ENCODE measurements around the gene TMEM135.

The TMEM135 gene

GRCh38 chr11:87316491-87316890, 278.8 kb downstream of the TMEM135 start:
- H3K4me1 ChIP-seq (ENCODE audit: control insufficient read depth, insufficient read depth, low read depth, low read length) = no peaks in the 10 kb centered on the region
- no peak overlapping the region for H2BK15ac ChIP-seq (ENCODE audit: low read depth, poor library complexity, severe bottlenecking)
- no peak overlapping the region for H2AFZ ChIP-seq (ENCODE audit: low read depth, low read length)
- H2AK5ac ChIP-seq (ENCODE audit: low read length, severe bottlenecking) = no peak overlapping the region
- H3K27me3 ChIP-seq (ENCODE audit: control insufficient read depth in 1 of 2, insufficient read depth in 1 of 2, low read length in 2 of 2) = no peaks in the 10 kb centered on the region
- no peak overlapping the region for H3K4me2 ChIP-seq (ENCODE audit: low read length, poor library complexity, severe bottlenecking)
- H2BK5ac ChIP-seq (ENCODE audit: low read depth, low read length, poor library complexity, severe bottlenecking) = no peak overlapping the region
- H3K79me1 ChIP-seq (replicated peaks; ENCODE audit: low read length, poor library complexity, severe bottlenecking) = no peaks in the 10 kb centered on the region
- no peak overlapping the region for H3K4me3 ChIP-seq (ENCODE audit: insufficient read depth in 1 of 2, low read depth in 1 of 2, low read length in 2 of 2)
- no peak overlapping the region for H3K18ac ChIP-seq (ENCODE audit: low read depth in 1 of 2, low read length in 2 of 2)
- no peak overlapping the region for H3K27ac ChIP-seq (ENCODE audit: low read length, poor library complexity, severe bottlenecking)
- no peak overlapping the region for H3K23ac ChIP-seq (ENCODE audit: low read length in 2 of 2)
- no peak overlapping the region for H4K91ac ChIP-seq (ENCODE audit: low read length)
- no peak overlapping the region for H4K8ac ChIP-seq (ENCODE audit: low read length)
- no peaks in the 10 kb centered on the region for H3K9me3 ChIP-seq (ENCODE audit: control insufficient read depth, low read length)
- H3K36me3 ChIP-seq (ENCODE audit: control insufficient read depth in 1 of 2, insufficient read depth in 2 of 2, low read depth in 1 of 2, low read length in 2 of 2) = peaks cover 0 to 44% of the 10 kb centered on the region in 2 experiments
- H3K4ac ChIP-seq (ENCODE audit: low read depth in 1 of 2, low read length in 2 of 2) = no peak overlapping the region
- H3K14ac ChIP-seq (ENCODE audit: low read length in 2 of 2) = no peak overlapping the region
- no peak for DNase-seq
- H2BK120ac ChIP-seq (ENCODE audit: low read depth, low read length) = no peak overlapping the region
- no peak overlapping the region for H2BK12ac ChIP-seq (ENCODE audit: low read length in 2 of 2)
- H3K9ac ChIP-seq (ENCODE audit: low read length) = no peak overlapping the region

- Histone ChIP-seq H3K4me1 (ENCODE audit: control insufficient read depth, insufficient read depth, low read depth, low read length) (no peaks in the 10 kb centered on the region), H2BK5ac (ENCODE audit: low read depth, low read length, poor library complexity, severe bottlenecking) (no peak overlapping the region), H2BK120ac (ENCODE audit: low read depth, low read length) (no peak overlapping the region), H4K91ac (ENCODE audit: low read length) (no peak overlapping the region), H3K27ac (ENCODE audit: low read length, poor library complexity, severe bottlenecking) (no peak overlapping the region), H2AFZ (ENCODE audit: low read depth, low read length) (no peak overlapping the region), H3K4me2 (ENCODE audit: low read length, poor library complexity, severe bottlenecking) (no peak overlapping the region), H2AK5ac (ENCODE audit: low read length, severe bottlenecking) (no peak overlapping the region), H3K9me3 (ENCODE audit: control insufficient read depth, low read length) (no peaks in the 10 kb centered on the region), H4K8ac (ENCODE audit: low read length) (no peak overlapping the region), H3K27me3 (ENCODE audit: control insufficient read depth in 1 of 2, insufficient read depth in 1 of 2, low read length in 2 of 2) (no peaks in the 10 kb centered on the region), H3K18ac (ENCODE audit: low read depth in 1 of 2, low read length in 2 of 2) (no peak overlapping the region), H3K9ac (ENCODE audit: low read length) (no peak overlapping the region), H3K4me3 (ENCODE audit: insufficient read depth in 1 of 2, low read depth in 1 of 2, low read length in 2 of 2) (no peak overlapping the region), H3K36me3 (ENCODE audit: control insufficient read depth in 1 of 2, insufficient read depth in 2 of 2, low read depth in 1 of 2, low read length in 2 of 2) (peaks cover 0 to 54% of the 10 kb centered on the region in 2 experiments), H3K14ac (ENCODE audit: low read length in 2 of 2) (no peak overlapping the region), H3K23ac (ENCODE audit: low read length in 2 of 2) (no peak overlapping the region), H3K79me1 (replicated peaks; ENCODE audit: low read length, poor library complexity, severe bottlenecking) (no peaks in the 10 kb centered on the region), H3K4ac (ENCODE audit: low read depth in 1 of 2, low read length in 2 of 2) (no peak overlapping the region), H2BK12ac (ENCODE audit: low read length in 2 of 2) (no peak overlapping the region), H2BK15ac (ENCODE audit: low read depth, poor library complexity, severe bottlenecking) (no peak overlapping the region)
- DNase-seq = no peak
- WGBS = no CpG with 5 or more reads among the region's 2 CpGs
These were observed 279.7 kb downstream of the TMEM135 start for GRCh38 chr11:87317441-87317840.

- Histone ChIP-seq H2BK5ac (ENCODE audit: low read depth, low read length, poor library complexity, severe bottlenecking) (no peak overlapping the region), H3K9ac (ENCODE audit: low read length) (no peak overlapping the region), H4K91ac (ENCODE audit: low read length) (no peak overlapping the region), H2BK15ac (ENCODE audit: low read depth, poor library complexity, severe bottlenecking) (no peak overlapping the region), H2BK120ac (ENCODE audit: low read depth, low read length) (no peak overlapping the region), H4K8ac (ENCODE audit: low read length) (no peak overlapping the region), H3K27me3 (ENCODE audit: control insufficient read depth in 1 of 2, insufficient read depth in 1 of 2, low read length in 2 of 2) (no peaks in the 10 kb centered on the region), H3K4me3 (ENCODE audit: insufficient read depth in 1 of 2, low read depth in 1 of 2, low read length in 2 of 2) (no peak overlapping the region), H2AFZ (ENCODE audit: low read depth, low read length) (no peak overlapping the region), H3K14ac (ENCODE audit: low read length in 2 of 2) (no peak overlapping the region), H3K9me3 (ENCODE audit: control insufficient read depth, low read length) (no peaks in the 10 kb centered on the region), H3K23ac (ENCODE audit: low read length in 2 of 2) (no peak overlapping the region), H3K27ac (ENCODE audit: low read length, poor library complexity, severe bottlenecking) (no peak overlapping the region), H3K4ac (ENCODE audit: low read depth in 1 of 2, low read length in 2 of 2) (no peak overlapping the region), H3K36me3 (ENCODE audit: control insufficient read depth in 1 of 2, insufficient read depth in 2 of 2, low read depth in 1 of 2, low read length in 2 of 2) (peaks cover 0 to 63% of the 10 kb centered on the region in 2 experiments), H3K4me1 (ENCODE audit: control insufficient read depth, insufficient read depth, low read depth, low read length) (no peaks in the 10 kb centered on the region), H2BK12ac (ENCODE audit: low read length in 2 of 2) (no peak overlapping the region), H3K4me2 (ENCODE audit: low read length, poor library complexity, severe bottlenecking) (no peak overlapping the region), H2AK5ac (ENCODE audit: low read length, severe bottlenecking) (no peak overlapping the region), H3K18ac (ENCODE audit: low read depth in 1 of 2, low read length in 2 of 2) (no peak overlapping the region), H3K79me1 (replicated peaks; ENCODE audit: low read length, poor library complexity, severe bottlenecking) (no peaks in the 10 kb centered on the region)
- no peak for DNase-seq
These were observed 282.4 kb downstream of the TMEM135 start for GRCh38 chr11:87320123-87320522.

GRCh38 chr11:87322568-87322967, 284.8 kb downstream of the TMEM135 start:
- H2BK120ac ChIP-seq (ENCODE audit: low read depth, low read length) = no peak overlapping the region
- H3K18ac ChIP-seq (ENCODE audit: low read depth in 1 of 2, low read length in 2 of 2) = no peak overlapping the region
- H3K9ac ChIP-seq (ENCODE audit: low read length) = no peak overlapping the region
- no peak overlapping the region for H3K14ac ChIP-seq (ENCODE audit: low read length in 2 of 2)
- H2AK5ac ChIP-seq (ENCODE audit: low read length, severe bottlenecking) = no peak overlapping the region
- peaks cover 0 to 72% of the 10 kb centered on the region in 2 experiments for H3K36me3 ChIP-seq (ENCODE audit: control insufficient read depth in 1 of 2, insufficient read depth in 2 of 2, low read depth in 1 of 2, low read length in 2 of 2)
- H3K27ac ChIP-seq (ENCODE audit: low read length, poor library complexity, severe bottlenecking) = no peak overlapping the region
- H3K79me1 ChIP-seq (replicated peaks; ENCODE audit: low read length, poor library complexity, severe bottlenecking) = no peaks in the 10 kb centered on the region
- no peak overlapping the region for H2BK12ac ChIP-seq (ENCODE audit: low read length in 2 of 2)
- no peak overlapping the region for H2BK5ac ChIP-seq (ENCODE audit: low read depth, low read length, poor library complexity, severe bottlenecking)
- H3K4me2 ChIP-seq (ENCODE audit: low read length, poor library complexity, severe bottlenecking) = no peak overlapping the region
- H3K4me3 ChIP-seq (ENCODE audit: insufficient read depth in 1 of 2, low read depth in 1 of 2, low read length in 2 of 2) = no peak overlapping the region
- H2BK15ac ChIP-seq (ENCODE audit: low read depth, poor library complexity, severe bottlenecking) = no peak overlapping the region
- DNase-seq = no peak
- no peak overlapping the region for H4K8ac ChIP-seq (ENCODE audit: low read length)
- no peaks in the 10 kb centered on the region for H3K9me3 ChIP-seq (ENCODE audit: control insufficient read depth, low read length)
- no peak overlapping the region for H2AFZ ChIP-seq (ENCODE audit: low read depth, low read length)
- no peak overlapping the region for H4K91ac ChIP-seq (ENCODE audit: low read length)
- no peak overlapping the region for H3K23ac ChIP-seq (ENCODE audit: low read length in 2 of 2)
- no peaks in the 10 kb centered on the region for H3K27me3 ChIP-seq (ENCODE audit: control insufficient read depth in 1 of 2, insufficient read depth in 1 of 2, low read length in 2 of 2)
- no peak overlapping the region for H3K4ac ChIP-seq (ENCODE audit: low read depth in 1 of 2, low read length in 2 of 2)
- no CpG with 5 or more reads among the region's 1 CpG for WGBS
- no peaks in the 10 kb centered on the region for H3K4me1 ChIP-seq (ENCODE audit: control insufficient read depth, insufficient read depth, low read depth, low read length)

Data from mesenchymal stem cell (in vitro differentiated cells and primary cell).